NCI-H146 (cell line): ENCODE measurements around the gene COL20A1.

Experiments used
- DNase-seq: peaks from one replicate; lab custom pipeline; 2025; lab: John Stamatoyannopoulos, UW

Gene COL20A1

GRCh38 chr20:63308218-63308911 lies 15.4 kb downstream of the COL20A1 start:
- DNase-seq, result no peak

GRCh38 chr20:63309261-63310071 lies 16.5 kb downstream of the COL20A1 start:
- DNase-seq, result peak; percentile 60

GRCh38 chr20:63310265-63310991 lies 17.4 kb downstream of the COL20A1 start:
- no peak for DNase-seq

GRCh38 chr20:63311186-63311832 lies 18.3 kb downstream of the COL20A1 start:
- DNase-seq, result no peak

- no peak for DNase-seq
These were observed 18.9 kb downstream of the COL20A1 start for GRCh38 chr20:63311833-63312243.

GRCh38 chr20:63312273-63312672 lies 19.3 kb downstream of the COL20A1 start:
- no peak for DNase-seq

GRCh38 chr20:63312690-63313348 lies 19.8 kb downstream of the COL20A1 start:
- no peak for DNase-seq

- DNase-seq, result no peak
These were observed 20.5 kb downstream of the COL20A1 start for GRCh38 chr20:63313349-63314014.

- DNase-seq, result no peak
These were observed 21.1 kb downstream of the COL20A1 start for GRCh38 chr20:63314015-63314471.

GRCh38 chr20:63314566-63315239 lies 21.7 kb downstream of the COL20A1 start:
- DNase-seq, result no peak

GRCh38 chr20:63315240-63315689 lies 22.3 kb downstream of the COL20A1 start:
- DNase-seq, result no peak

GRCh38 chr20:63315731-63316491 lies 22.9 kb downstream of the COL20A1 start:
- no peak for DNase-seq

GRCh38 chr20:63316502-63316921 lies 23.5 kb downstream of the COL20A1 start:
- DNase-seq, result no peak

- no peak for DNase-seq
These were observed 24.1 kb downstream of the COL20A1 start for GRCh38 chr20:63317061-63317460.

- no peak for DNase-seq
These were observed 24.8 kb downstream of the COL20A1 start for GRCh38 chr20:63317601-63318291.

GRCh38 chr20:63318391-63319163 lies 25.6 kb downstream of the COL20A1 start:
- no peak for DNase-seq

- no peak for DNase-seq
These were observed 26.4 kb downstream of the COL20A1 start for GRCh38 chr20:63319164-63320040.
